Peyer's patch (tissue), 4 donors: Measurements from ENCODE around the gene PAK4.

Experiments
- POLR2A ChIP-seq, 2 donors: fragments of 450-650 bp; IDR thresholded peaks; one replicate each; pipeline ENCODE4 v1.5.1; 2017; ENCODE audit warnings: antibody characterized with exemption in 2 of 2, mild to moderate bottlenecking in 2 of 2, moderate library complexity in 2 of 2
- TF ChIP-seq, protein P1 (sequence below), 6 experiments: fragments of 450-650 bp in 4 of 6; fragments of 200-600 bp in 2 of 6; sonication (generic) in 1 of 6; IDR thresholded peaks; one replicate each; pipeline ENCODE4 v1.5.1; 2017 to 2019; ENCODE audit warnings: antibody characterized with exemption in 6 of 6, mild to moderate bottlenecking in 3 of 6, moderate library complexity in 1 of 6

- TF ChIP-seq, protein P1, sequence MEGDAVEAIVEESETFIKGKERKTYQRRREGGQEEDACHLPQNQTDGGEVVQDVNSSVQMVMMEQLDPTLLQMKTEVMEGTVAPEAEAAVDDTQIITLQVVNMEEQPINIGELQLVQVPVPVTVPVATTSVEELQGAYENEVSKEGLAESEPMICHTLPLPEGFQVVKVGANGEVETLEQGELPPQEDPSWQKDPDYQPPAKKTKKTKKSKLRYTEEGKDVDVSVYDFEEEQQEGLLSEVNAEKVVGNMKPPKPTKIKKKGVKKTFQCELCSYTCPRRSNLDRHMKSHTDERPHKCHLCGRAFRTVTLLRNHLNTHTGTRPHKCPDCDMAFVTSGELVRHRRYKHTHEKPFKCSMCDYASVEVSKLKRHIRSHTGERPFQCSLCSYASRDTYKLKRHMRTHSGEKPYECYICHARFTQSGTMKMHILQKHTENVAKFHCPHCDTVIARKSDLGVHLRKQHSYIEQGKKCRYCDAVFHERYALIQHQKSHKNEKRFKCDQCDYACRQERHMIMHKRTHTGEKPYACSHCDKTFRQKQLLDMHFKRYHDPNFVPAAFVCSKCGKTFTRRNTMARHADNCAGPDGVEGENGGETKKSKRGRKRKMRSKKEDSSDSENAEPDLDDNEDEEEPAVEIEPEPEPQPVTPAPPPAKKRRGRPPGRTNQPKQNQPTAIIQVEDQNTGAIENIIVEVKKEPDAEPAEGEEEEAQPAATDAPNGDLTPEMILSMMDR (IDR thresholded peaks at IDR 0.05), result no peak
- TF ChIP-seq POLR2A (IDR thresholded peaks at IDR 0.05), result no peak
Measured at GRCh38 chr19:39200803-39201115, 75.2 kb downstream of the PAK4 start.
